Panc1 (cell line): ENCODE measurements around the gene NPM3. TPM values are rescaled to one million over a fixed set of nuclear protein-coding genes. Genes with fewer than 3 reads are reported as not detected.

Experiments
- ATAC-seq: fragments of 200-7000 bp; cut with Tn5 transposase; 2 replicates; pipeline ENCODE4 v1.9.1; 2020; ENCODE audit warnings: mild to moderate bottlenecking, moderate library complexity
- BruUV-seq: library from RNA; stranded (reverse); fragments of 400-500 nt; replicated peaks from 2 replicates; lab custom pipeline; 2021; lab: Mats Ljungman, UMichigan
- CTCF ChIA-PET: fragments of 300-600 bp; sonication (Branson Sonifier 250); formaldehyde crosslinking; loops from one replicate; lab custom pipeline; 2022; ENCODE audit warnings: antibody characterized with exemption; lab: Charles Lee
- POLR2A ChIA-PET: fragments of 300-600 bp; sonication (Branson Sonifier 250); formaldehyde crosslinking; loops from one replicate; lab custom pipeline; 2022; ENCODE audit warnings: antibody characterized with exemption; lab: Charles Lee
- DNase-seq: peaks from one replicate; pipeline ENCODE4 v3.0.0-alpha.2; 2010; ENCODE audit warnings: low read depth, low spot score
- H3K27ac ChIP-seq: 2 replicates; pipeline ENCODE4 v1.5.1; 2011; ENCODE audit warnings: mild to moderate bottlenecking, low read length, inconsistent platforms
- H3K27me3 ChIP-seq: fragments of 200-500 bp; sonication (Bioruptor generic); 2 replicates; pipeline ENCODE4 v1.6.0; 2014; ENCODE audit warnings: low read length, inconsistent platforms; ENCODE audit not compliant: control insufficient read depth, insufficient read depth
- H3K36me3 ChIP-seq: fragments of 200-500 bp; sonication (Bioruptor generic); 2 replicates; pipeline ENCODE4 v1.5.1; 2014; ENCODE audit warnings: inconsistent platforms, mild to moderate bottlenecking, low read length, moderate library complexity; ENCODE audit not compliant: control insufficient read depth, insufficient read depth
- H3K4me1 ChIP-seq: 2 replicates; pipeline ENCODE4 v1.5.1; 2011; ENCODE audit warnings: inconsistent platforms, mild to moderate bottlenecking, low read length, moderate library complexity; ENCODE audit not compliant: control insufficient read depth, insufficient read depth
- H3K4me3 ChIP-seq, 2 experiments: 2 replicates each; pipeline ENCODE4 v1.5.1; 2011 to 2012; ENCODE audit warnings: low read depth in 2 of 2, low read length in 2 of 2, mild to moderate bottlenecking in 2 of 2, inconsistent platforms in 1 of 2, moderate library complexity in 1 of 2
- H3K9me3 ChIP-seq: fragments of 200-500 bp; sonication (Bioruptor generic); 2 replicates; pipeline ENCODE4 v1.5.1; 2014; ENCODE audit warnings: low read depth, mild to moderate bottlenecking, inconsistent platforms, low read length, moderate library complexity; ENCODE audit not compliant: control insufficient read depth, insufficient read depth
- CTCF ChIP-seq: fragments of 450-650 bp; IDR thresholded peaks from 2 replicates; pipeline ENCODE4 v1.5.1; 2017; ENCODE audit warnings: mild to moderate bottlenecking
- POLR2AphosphoS5 ChIP-seq: IDR thresholded peaks from 2 replicates; pipeline ENCODE4 v1.6.1; 2012; ENCODE audit warnings: mild to moderate bottlenecking, low read depth, low read length, moderate library complexity
- REST ChIP-seq, 2 experiments: IDR thresholded peaks; 2 replicates each; pipeline ENCODE4 v1.6.1; 2011 to 2012; ENCODE audit warnings: low read depth in 2 of 2, control low read depth in 1 of 2, low read length in 1 of 2, mild to moderate bottlenecking in 1 of 2, moderate library complexity in 1 of 2; ENCODE audit not compliant: insufficient read depth in 1 of 2
- SIN3A ChIP-seq: IDR thresholded peaks from 2 replicates; pipeline ENCODE4 v1.6.1; 2012; ENCODE audit warnings: low read depth, mild to moderate bottlenecking, low read length, moderate library complexity, borderline replicate concordance; ENCODE audit not compliant: insufficient read depth
- TCF7L2 ChIP-seq: IDR thresholded peaks from 2 replicates; pipeline ENCODE4 v1.6.1; 2011; ENCODE audit warnings: mild to moderate bottlenecking, low read depth, low read length, inconsistent platforms
- in situ Hi-C: cut with HindIII; loops from 2 replicates; pipeline ENCODE4 v1.10.0; 2016; ENCODE audit warnings: low sequenced_read_pairs, low pct_unique_long_range_greater_than_20kb
- intact Hi-C: fragments of 100-400 bp; cut with micrococcal nuclease; formaldehyde crosslinking; loops from one replicate; pipeline ENCODE4 v1.10.0; 2022; ENCODE audit not compliant: unreplicated experiment
- total RNA-seq: library from RNA; stranded (reverse); gene quantifications from one replicate; pipeline ENCODE4 v1.2.1, GENCODE V29; 2021; ENCODE audit not compliant: unreplicated experiment

Gene NPM3
- total RNA-seq, 1 experiment from 2014 or later: 109 TPM

- Histone ChIP-seq H3K36me3 (no peaks in the 10 kb centered on the region), H3K4me1 (no peaks in the 10 kb centered on the region), H3K27ac (no peak overlapping the region), H3K4me3 (no peak overlapping the region), H3K27me3 (no peaks in the 10 kb centered on the region; the same call in 1 of the 2 replicates), H3K9me3 (no peaks in the 10 kb centered on the region)
- POLR2A ChIA-PET: no interaction called here
- ATAC-seq: no peak
- CTCF ChIA-PET: interaction anchor here (0.6 to 0.7 kb wide), 3 partner anchors 10 to 159 kb away, joined by 3 to 11 read pairs (median 7); no protein-coding TSS in a partner anchor
- DNase-seq: no peak
- in situ Hi-C loops: no loop called here
- TF ChIP-seq TCF7L2 (no peak), SIN3A (no peak), POLR2AphosphoS5 (no peak), REST (IDR thresholded peaks at IDR 0.05; ENCODE audit: insufficient read depth in 1 of 2, low read depth in 2 of 2, low read length in 1 of 2) (no peak), CTCF (no peak)
- no TSS peak for BruUV-seq
- intact Hi-C loops: no loop called here
These were observed 13.6 kb downstream of the NPM3 start for GRCh38 chr10:101769541-101770180.

GRCh38 chr10:101768791-101769170 is 14.5 kb downstream of the NPM3 start:
- intact Hi-C loops (no loop called here), in situ Hi-C loops (no loop called here)
- H3K27me3 ChIP-seq: no peaks in the 10 kb centered on the region; the same call in 1 of the 2 replicates
- POLR2A ChIA-PET: interaction anchor here (0.6 kb wide), 1 partner anchor 173 kb away, joined by 3 read pairs; no protein-coding TSS in a partner anchor
- H3K4me3 ChIP-seq: no peak overlapping the region
- TF ChIP-seq POLR2AphosphoS5 (no peak), TCF7L2 (no peak), REST (IDR thresholded peaks at IDR 0.05; ENCODE audit: insufficient read depth in 1 of 2, low read depth in 2 of 2, low read length in 1 of 2) (no peak), SIN3A (no peak), CTCF (no peak)
- no peaks in the 10 kb centered on the region for H3K36me3 ChIP-seq
- no peak overlapping the region for H3K27ac ChIP-seq
- no TSS peak for BruUV-seq
- no peaks in the 10 kb centered on the region for H3K4me1 ChIP-seq
- CTCF ChIA-PET: interaction anchor here (0.6 kb wide), 1 partner anchor 315 kb away, joined by 15 read pairs; no protein-coding TSS in a partner anchor
- H3K9me3 ChIP-seq: no peaks in the 10 kb centered on the region
- DNase-seq (no peak), ATAC-seq (no peak)
